HepG2 (cell line): ENCODE measurements around the gene ST14. TPM values are rescaled to one million over a fixed set of nuclear protein-coding genes. Genes with fewer than 3 reads are reported as not detected.
"Not testable (repeated sequence)": the region's sequence is repeated elsewhere in the genome, so short reads cannot be mapped to it uniquely, and the experiment has no call there.

ENCODE experiments used
- ATAC-seq: fragments of 200-7000 bp; cut with Tn5 transposase; 3 replicates; pipeline ENCODE4 v1.9.1; 2020; ENCODE audit warnings: mild to moderate bottlenecking, moderate library complexity
- BruUV-seq: library from RNA; stranded (reverse); fragments of 400-500 nt; replicated peaks from 2 replicates; lab custom pipeline; 2021; lab: Mats Ljungman, UMichigan
- CTCF ChIA-PET: fragments of 300-600 bp; formaldehyde crosslinking; extraction: SDS; loops from one replicate; lab custom pipeline; 2021; ENCODE audit warnings: low total read pairs, inconsistent platforms, low intra/inter-chr PET ratio; lab: Yijun Ruan, JAX
- POLR2A ChIA-PET: fragments of 350-600 bp; sonication (Branson Sonifier 250); formaldehyde crosslinking; loops from one replicate; lab custom pipeline; 2020; ENCODE audit warnings: antibody characterized with exemption, inconsistent platforms; lab: Yijun Ruan, JAX
- DNase-seq: peaks from one replicate; pipeline ENCODE4 v3.0.0-alpha.2; 2015; ENCODE audit warnings: low spot score
- FAIRE-seq: peaks from 3 replicates; lab custom pipeline; 2011; peaks lifted over from hg19 to GRCh38; lab: Jason Lieb, UNC
- H2AFZ ChIP-seq: one replicate; pipeline ENCODE4 v1.6.1; 2011; ENCODE audit warnings: low read length, inconsistent platforms
- H3K27ac ChIP-seq: fragments of 300-600 bp; 3 replicates; pipeline ENCODE4 v1.8.0; 2011; ENCODE audit warnings: mixed run types, mild to moderate bottlenecking, mixed read lengths, low read length, inconsistent platforms; ENCODE audit not compliant: insufficient read depth; ENCODE audit errors: extremely low read length
- H3K27me3 ChIP-seq, 2 experiments: fragments of 200-600 bp in 1 of 2; 2 replicates in 1 of 2; 3 replicates in 1 of 2; pipeline versions ENCODE4 v1.6.0 to v1.8.0; 2011; ENCODE audit warnings: low read length in 2 of 2, mild to moderate bottlenecking in 2 of 2, moderate library complexity in 2 of 2, inconsistent platforms in 1 of 2; ENCODE audit not compliant: insufficient read depth in 2 of 2, control insufficient read depth in 1 of 2
- H3K36me3 ChIP-seq, 2 experiments: fragments of 200-600 bp in 1 of 2; replicated peaks in 1 of 2; 2 replicates in 1 of 2; 3 replicates in 1 of 2; pipeline versions ENCODE4 v1.5.1 to v1.8.0; 2011; ENCODE audit warnings: low read length in 2 of 2, inconsistent platforms in 1 of 2; ENCODE audit not compliant: insufficient read depth in 2 of 2, control insufficient read depth in 1 of 2
- H3K4me1 ChIP-seq: 2 replicates; pipeline ENCODE4 v1.5.1; 2012; ENCODE audit warnings: low read length, inconsistent platforms; ENCODE audit not compliant: insufficient read depth
- H3K4me2 ChIP-seq: 2 replicates; pipeline ENCODE4 v1.6.0; 2011; ENCODE audit warnings: low read depth, low read length, inconsistent platforms
- H3K4me3 ChIP-seq, 3 experiments: fragments of 200-600 bp in 1 of 3; sonication (generic), shearing (Covaris generic) in 1 of 3; replicated peaks in 1 of 3; 2 replicates each; pipeline ENCODE4 v1.5.1; 2011 to 2016; ENCODE audit warnings: low read length in 3 of 3, inconsistent platforms in 2 of 3, low read depth in 2 of 3, mild to moderate bottlenecking in 2 of 3, control low read depth in 1 of 3, mixed read lengths in 1 of 3; ENCODE audit not compliant: insufficient read depth in 1 of 3
- H3K79me2 ChIP-seq: one replicate; pipeline ENCODE4 v1.6.1; 2011; ENCODE audit warnings: low read length, inconsistent platforms; ENCODE audit not compliant: insufficient read depth
- H3K9ac ChIP-seq: 2 replicates; pipeline ENCODE4 v1.6.0; 2011; ENCODE audit warnings: mild to moderate bottlenecking, low read depth, low read length, inconsistent platforms; ENCODE audit not compliant: insufficient read depth
- H3K9me3 ChIP-seq: 2 replicates; pipeline ENCODE4 v1.5.1; 2012; ENCODE audit warnings: mild to moderate bottlenecking, low read length
- H4K20me1 ChIP-seq: 2 replicates; pipeline ENCODE4 v1.6.0; 2011; ENCODE audit warnings: inconsistent platforms, mild to moderate bottlenecking, low read length, moderate library complexity; ENCODE audit not compliant: insufficient read depth
- WGBS: methylation state at CpG from one replicate; pipeline ENCODE4 v1.1.6; 2017; ENCODE audit warnings: low lambda C conversion rate; 5-methylcytosine and 5-hydroxymethylcytosine counted together
- in situ Hi-C: cut with HindIII; loops from 2 replicates; pipeline ENCODE4 v1.10.0; 2017; ENCODE audit warnings: low pct_unique_long_range_greater_than_20kb; ENCODE audit not compliant: extremely low pct_ligation_motif_present
- intact Hi-C: fragments of 100-400 bp; cut with micrococcal nuclease; formaldehyde crosslinking; loops from one replicate; pipeline ENCODE4 v1.10.0; 2022; ENCODE audit not compliant: unreplicated experiment
- polyA plus RNA-seq, 8 experiments: library from polyadenylated mRNA; depleted of rRNA in 3 of 8; stranded (reverse) in 7 of 8; unstranded in 1 of 8; fragments of >200 nt; fragmentation: Illumina TruSeq in 4 of 8; extraction: Trizol in 4 of 8; gene quantifications; 2 replicates each; pipeline versions ENCODE4 v1.2.1 to v1.2.3, GENCODE V29; 2011 to 2016; ENCODE audit warnings: low read depth in 4 of 8, missing spikeins in 1 of 8, mixed read lengths in 1 of 8; ENCODE audit not compliant: insufficient read depth in 1 of 8
- small RNA-seq, 3 experiments: library from RNA; depleted of rRNA; stranded (forward); fragments of <200 nt; gene quantifications; one replicate each; pipeline ENCODE3, GENCODE V24; 2012; ENCODE audit warnings: low read depth in 2 of 3, low replicate concordance in 1 of 3; ENCODE audit not compliant: insufficient read length in 3 of 3, insufficient read depth in 2 of 3
- total RNA-seq, 5 experiments: library from RNA; depleted of rRNA; stranded (reverse); fragments of >200 nt; fragmentation: Illumina TruSeq; extraction: Trizol; gene quantifications; 2 replicates each; pipeline ENCODE4 v1.2.3, GENCODE V29; 2016; ENCODE audit warnings: low read depth in 1 of 5

ST14 gene
- total and polyA plus RNA-seq, 2 of the 13 experiments (the other 11 are each of a cell fraction or from before 2014, with no cell fraction given) = 0.88 to 1.4 TPM

DNA sequence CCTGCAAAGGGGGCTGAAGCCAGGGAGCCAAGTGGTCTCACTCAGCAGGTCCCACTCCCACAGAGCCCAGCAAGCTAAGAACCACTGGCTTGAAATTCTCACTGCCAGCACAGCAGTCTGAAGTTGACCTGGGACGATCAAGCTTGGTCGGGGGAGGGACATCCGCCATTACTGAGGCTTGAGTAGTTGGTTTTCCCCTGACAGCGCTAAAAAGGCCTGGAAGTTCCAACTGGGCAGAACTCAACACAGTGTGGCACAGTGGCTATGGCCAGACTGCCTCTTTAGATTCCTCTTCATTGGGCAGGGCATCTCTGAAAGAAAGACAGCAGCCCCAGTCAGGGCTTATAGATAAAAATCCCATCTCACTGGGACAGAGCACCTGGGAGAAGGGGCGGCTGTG is 90.3 kb downstream of the ST14 start:
- H4K20me1 ChIP-seq, H2AFZ ChIP-seq, H3K9me3 ChIP-seq, CTCF ChIA-PET, H3K79me2 ChIP-seq, H3K4me2 ChIP-seq, in situ Hi-C loops, H3K9ac ChIP-seq, H3K4me3 ChIP-seq, intact Hi-C loops, H3K4me1 ChIP-seq, H3K27ac ChIP-seq, BruUV-seq, FAIRE-seq, ATAC-seq, H3K27me3 ChIP-seq, POLR2A ChIA-PET, H3K36me3 ChIP-seq, DNase-seq: not testable (repeated sequence)
- 100% methylated on average over 1 of the region's 5 CpGs for WGBS

DNA sequence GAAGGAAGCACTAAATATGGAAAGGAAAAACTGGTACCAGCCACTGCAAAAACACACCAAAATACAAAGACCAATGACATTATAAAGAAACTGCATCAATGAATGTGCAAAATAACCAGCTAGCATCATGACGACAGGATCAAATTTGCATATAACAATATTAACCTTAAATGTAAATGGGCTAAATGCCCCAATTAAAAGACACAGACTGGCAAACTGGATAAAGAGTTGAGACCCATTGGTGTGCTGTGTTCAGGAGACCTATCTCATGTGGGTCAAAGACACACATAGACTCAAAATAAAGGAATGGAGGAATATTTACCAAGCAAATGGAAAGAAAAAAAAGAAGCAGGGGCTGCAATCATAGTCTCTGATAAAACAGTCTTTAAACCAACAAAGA is 92.2 kb downstream of the ST14 start:
- WGBS = 100% methylated on average over 1 of the region's 1 CpG
- BruUV-seq = not testable (repeated sequence)

More for the DNA sequence above, 92.2 kb downstream of the ST14 start:
- H3K4me2 ChIP-seq, POLR2A ChIA-PET, H3K79me2 ChIP-seq, intact Hi-C loops, CTCF ChIA-PET, DNase-seq, H2AFZ ChIP-seq, FAIRE-seq, H3K4me1 ChIP-seq, H3K27ac ChIP-seq, H3K9ac ChIP-seq, H3K4me3 ChIP-seq, H3K9me3 ChIP-seq, H3K36me3 ChIP-seq, H4K20me1 ChIP-seq, H3K27me3 ChIP-seq, in situ Hi-C loops, ATAC-seq: not testable (repeated sequence)

Small RNA genes within 50 kb of the gene (small RNA-seq; reads per million reads assigned to genes)
- 0 reads per million in 3 experiments for gene RF00015

Other genes starting within 250 kb of the ST14 start
- 5.8 and 7.6 TPM in 2 replicates for gene PRDM10, start 156.9 kb upstream of the ST14 start, total RNA-seq (2016; rRNA removed; fragmentation: Illumina TruSeq; extraction: Trizol)
- 5.7 and 8.3 TPM in 2 replicates for gene PRDM10, start 156.9 kb upstream of the ST14 start, polyA plus RNA-seq (2011; rRNA removed)
- gene APLP2, start 89.9 kb upstream of the ST14 start, total RNA-seq (2016; rRNA removed; fragmentation: Illumina TruSeq; extraction: Trizol) = 154 and 315 TPM in 2 replicates
- 591 and 594 TPM in 2 replicates for gene APLP2, start 89.9 kb upstream of the ST14 start, polyA plus RNA-seq (2011; rRNA removed)
- 19.5 and 23.6 TPM in 2 replicates for gene ZBTB44, start 155.1 kb downstream of the ST14 start, total RNA-seq (2016; rRNA removed; fragmentation: Illumina TruSeq; extraction: Trizol)
- gene ZBTB44, start 155.1 kb downstream of the ST14 start, polyA plus RNA-seq (2011; rRNA removed) = 18.9 and 22.8 TPM in 2 replicates